ENCODE measurements around the gene HDAC9.

- TF ChIP-seq POLR2AphosphoS5 (IDR thresholded peaks at IDR 0.05; ENCODE audit: low read depth, low read length): no peak
- TF ChIP-seq, protein P1, sequence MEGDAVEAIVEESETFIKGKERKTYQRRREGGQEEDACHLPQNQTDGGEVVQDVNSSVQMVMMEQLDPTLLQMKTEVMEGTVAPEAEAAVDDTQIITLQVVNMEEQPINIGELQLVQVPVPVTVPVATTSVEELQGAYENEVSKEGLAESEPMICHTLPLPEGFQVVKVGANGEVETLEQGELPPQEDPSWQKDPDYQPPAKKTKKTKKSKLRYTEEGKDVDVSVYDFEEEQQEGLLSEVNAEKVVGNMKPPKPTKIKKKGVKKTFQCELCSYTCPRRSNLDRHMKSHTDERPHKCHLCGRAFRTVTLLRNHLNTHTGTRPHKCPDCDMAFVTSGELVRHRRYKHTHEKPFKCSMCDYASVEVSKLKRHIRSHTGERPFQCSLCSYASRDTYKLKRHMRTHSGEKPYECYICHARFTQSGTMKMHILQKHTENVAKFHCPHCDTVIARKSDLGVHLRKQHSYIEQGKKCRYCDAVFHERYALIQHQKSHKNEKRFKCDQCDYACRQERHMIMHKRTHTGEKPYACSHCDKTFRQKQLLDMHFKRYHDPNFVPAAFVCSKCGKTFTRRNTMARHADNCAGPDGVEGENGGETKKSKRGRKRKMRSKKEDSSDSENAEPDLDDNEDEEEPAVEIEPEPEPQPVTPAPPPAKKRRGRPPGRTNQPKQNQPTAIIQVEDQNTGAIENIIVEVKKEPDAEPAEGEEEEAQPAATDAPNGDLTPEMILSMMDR (IDR thresholded peaks at IDR 0.05): no peak
- TF ChIP-seq, protein P2, sequence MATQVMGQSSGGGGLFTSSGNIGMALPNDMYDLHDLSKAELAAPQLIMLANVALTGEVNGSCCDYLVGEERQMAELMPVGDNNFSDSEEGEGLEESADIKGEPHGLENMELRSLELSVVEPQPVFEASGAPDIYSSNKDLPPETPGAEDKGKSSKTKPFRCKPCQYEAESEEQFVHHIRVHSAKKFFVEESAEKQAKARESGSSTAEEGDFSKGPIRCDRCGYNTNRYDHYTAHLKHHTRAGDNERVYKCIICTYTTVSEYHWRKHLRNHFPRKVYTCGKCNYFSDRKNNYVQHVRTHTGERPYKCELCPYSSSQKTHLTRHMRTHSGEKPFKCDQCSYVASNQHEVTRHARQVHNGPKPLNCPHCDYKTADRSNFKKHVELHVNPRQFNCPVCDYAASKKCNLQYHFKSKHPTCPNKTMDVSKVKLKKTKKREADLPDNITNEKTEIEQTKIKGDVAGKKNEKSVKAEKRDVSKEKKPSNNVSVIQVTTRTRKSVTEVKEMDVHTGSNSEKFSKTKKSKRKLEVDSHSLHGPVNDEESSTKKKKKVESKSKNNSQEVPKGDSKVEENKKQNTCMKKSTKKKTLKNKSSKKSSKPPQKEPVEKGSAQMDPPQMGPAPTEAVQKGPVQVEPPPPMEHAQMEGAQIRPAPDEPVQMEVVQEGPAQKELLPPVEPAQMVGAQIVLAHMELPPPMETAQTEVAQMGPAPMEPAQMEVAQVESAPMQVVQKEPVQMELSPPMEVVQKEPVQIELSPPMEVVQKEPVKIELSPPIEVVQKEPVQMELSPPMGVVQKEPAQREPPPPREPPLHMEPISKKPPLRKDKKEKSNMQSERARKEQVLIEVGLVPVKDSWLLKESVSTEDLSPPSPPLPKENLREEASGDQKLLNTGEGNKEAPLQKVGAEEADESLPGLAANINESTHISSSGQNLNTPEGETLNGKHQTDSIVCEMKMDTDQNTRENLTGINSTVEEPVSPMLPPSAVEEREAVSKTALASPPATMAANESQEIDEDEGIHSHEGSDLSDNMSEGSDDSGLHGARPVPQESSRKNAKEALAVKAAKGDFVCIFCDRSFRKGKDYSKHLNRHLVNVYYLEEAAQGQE (IDR thresholded peaks at IDR 0.05; ENCODE audit: insufficient read depth in 1 of 2, low read depth in 2 of 2, low read length in 1 of 2): no peak
- TF ChIP-seq TCF7L2 (IDR thresholded peaks at IDR 0.05; ENCODE audit: low read depth, low read length): no peak
- no peak for TF ChIP-seq SIN3A (IDR thresholded peaks at IDR 0.05; ENCODE audit: borderline replicate concordance, insufficient read depth, low read depth, low read length)
Measured at GRCh38 chr7:18538554-18539250, 43.2 kb downstream of the HDAC9 start.
